GM13976 (cell line): Measurements from ENCODE around the gene AKAP17A.

Experiments used
- DNase-seq: peaks from one replicate; pipeline ENCODE4 v3.0.0; 2012; ENCODE audit warnings: low spot score
- in situ Hi-C: fragments of 300-500 bp; cut with MboI; formaldehyde crosslinking; loops from one replicate; pipeline ENCODE4 v1.12.0; 2022; ENCODE audit warnings: low sequenced_read_pairs, mixed read lengths, inconsistent platforms; ENCODE audit not compliant: unreplicated experiment
- TF ChIP-seq, protein P1 (sequence below): IDR thresholded peaks from 2 replicates; pipeline ENCODE4 v1.5.1; 2012; ENCODE audit warnings: borderline replicate concordance, mild to moderate bottlenecking; ENCODE audit not compliant: insufficient read depth; ENCODE audit errors: extremely low read depth, missing control alignments, control extremely low read depth

AKAP17A gene

DNA sequence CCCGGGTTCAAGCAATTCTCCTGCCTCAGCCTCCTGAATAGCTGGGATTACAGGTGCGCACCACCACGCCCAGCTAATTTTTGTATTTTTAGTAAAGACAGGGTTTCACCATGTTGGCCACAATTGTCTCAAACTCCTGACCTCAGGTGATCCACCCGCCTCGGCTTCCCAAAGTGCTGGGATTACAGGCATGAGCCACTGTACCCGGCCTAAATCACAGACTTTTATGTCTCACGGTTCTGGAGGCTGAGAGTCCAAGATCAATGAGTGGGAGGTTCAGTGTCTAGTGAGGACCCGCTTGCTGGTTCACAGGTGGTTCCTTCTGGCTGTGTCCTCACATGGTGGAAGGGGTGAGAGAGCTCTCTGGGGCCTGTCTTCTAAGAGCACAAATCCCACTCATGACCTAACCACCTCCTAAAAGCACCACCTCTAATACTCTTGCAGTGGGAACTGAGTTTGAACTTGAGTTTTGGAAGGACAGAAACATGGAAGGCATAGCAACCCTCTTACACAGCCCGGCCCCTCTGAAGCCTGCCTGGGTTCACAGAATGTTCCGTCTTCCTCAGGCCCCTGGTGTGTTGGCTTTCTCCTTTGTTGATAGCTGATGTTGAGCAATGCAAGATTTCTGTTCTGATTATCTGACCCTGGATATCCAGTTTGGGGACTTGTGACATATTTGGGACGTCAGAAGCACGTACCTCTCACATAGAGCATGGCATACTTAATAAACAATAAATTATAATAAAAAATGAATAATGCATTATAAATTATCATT is 1.9 kb upstream of the AKAP17A start:
- TF ChIP-seq, protein P1, sequence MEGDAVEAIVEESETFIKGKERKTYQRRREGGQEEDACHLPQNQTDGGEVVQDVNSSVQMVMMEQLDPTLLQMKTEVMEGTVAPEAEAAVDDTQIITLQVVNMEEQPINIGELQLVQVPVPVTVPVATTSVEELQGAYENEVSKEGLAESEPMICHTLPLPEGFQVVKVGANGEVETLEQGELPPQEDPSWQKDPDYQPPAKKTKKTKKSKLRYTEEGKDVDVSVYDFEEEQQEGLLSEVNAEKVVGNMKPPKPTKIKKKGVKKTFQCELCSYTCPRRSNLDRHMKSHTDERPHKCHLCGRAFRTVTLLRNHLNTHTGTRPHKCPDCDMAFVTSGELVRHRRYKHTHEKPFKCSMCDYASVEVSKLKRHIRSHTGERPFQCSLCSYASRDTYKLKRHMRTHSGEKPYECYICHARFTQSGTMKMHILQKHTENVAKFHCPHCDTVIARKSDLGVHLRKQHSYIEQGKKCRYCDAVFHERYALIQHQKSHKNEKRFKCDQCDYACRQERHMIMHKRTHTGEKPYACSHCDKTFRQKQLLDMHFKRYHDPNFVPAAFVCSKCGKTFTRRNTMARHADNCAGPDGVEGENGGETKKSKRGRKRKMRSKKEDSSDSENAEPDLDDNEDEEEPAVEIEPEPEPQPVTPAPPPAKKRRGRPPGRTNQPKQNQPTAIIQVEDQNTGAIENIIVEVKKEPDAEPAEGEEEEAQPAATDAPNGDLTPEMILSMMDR, result no peak
- in situ Hi-C loops, result no loop called here
- DNase-seq, result no peak

DNA sequence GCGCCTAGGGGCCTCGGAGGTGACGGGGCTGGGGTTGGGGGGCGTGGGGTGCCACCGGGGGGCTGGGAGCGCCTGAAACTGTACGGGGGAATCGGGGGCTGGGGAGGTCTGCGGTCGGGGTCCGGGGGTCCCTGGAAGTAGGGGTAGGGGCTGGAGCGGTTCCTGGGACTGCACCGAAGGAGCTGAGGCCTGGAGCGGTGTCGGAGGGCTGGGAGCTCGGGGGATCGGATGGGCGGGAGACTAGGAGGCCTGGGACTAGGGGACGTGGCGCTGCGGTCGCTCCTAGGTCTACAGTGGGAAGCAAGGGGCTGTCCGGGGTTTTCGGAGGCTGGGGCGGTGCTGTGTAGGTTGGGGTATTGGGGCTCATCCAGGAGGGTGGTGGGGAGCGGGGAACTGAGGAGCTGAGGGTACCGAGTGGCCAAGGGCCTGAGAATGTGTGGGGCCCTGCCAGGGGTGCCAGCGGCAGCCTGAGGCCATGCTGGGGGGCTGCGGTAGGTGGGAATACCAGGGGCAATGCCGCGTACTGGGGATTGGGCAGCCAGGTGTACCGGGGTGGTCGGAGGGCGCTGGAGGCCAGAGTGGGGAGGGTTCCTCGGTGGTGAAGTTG is 562 bp downstream of the AKAP17A start:
- TF ChIP-seq, protein P1, result no peak
- DNase-seq, result peak; percentile 45
- in situ Hi-C loops, result no loop called here

DNA sequence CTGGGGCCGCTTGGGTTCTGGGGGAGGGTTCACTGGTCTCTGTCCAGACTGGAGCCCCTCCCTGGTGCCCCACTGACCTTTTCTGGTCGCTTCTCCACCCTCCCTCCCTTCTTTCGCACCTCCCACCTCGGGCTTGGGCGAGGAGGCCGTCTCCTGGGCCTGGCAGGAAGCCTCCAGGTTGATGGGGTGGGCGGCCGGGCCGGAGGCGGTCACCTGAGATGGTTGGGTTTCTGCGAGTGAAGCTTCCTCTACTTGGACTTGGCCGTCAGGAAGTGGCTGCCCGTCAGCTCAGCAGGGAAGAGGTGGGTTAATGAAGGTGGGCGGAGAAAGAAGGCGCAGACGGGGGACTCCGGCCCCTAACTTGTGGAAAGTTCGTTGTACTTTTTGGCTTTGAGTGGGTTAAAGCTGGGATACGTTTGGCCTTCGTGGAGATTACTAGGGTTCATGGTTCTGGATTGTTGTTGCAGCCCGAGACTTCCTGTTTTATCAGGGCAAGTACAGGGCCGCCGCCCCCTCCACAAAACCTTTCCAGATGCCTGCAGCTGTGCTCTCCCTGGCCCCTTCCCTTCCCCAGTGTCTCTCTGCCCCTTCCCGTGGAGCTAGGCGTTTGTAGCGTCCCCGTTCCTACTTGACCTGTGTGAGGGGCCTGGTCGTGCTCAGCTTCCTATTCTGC is 1.2 kb downstream of the AKAP17A start:
- DNase-seq, result peak; percentile 78
- in situ Hi-C loops, result no loop called here
- TF ChIP-seq, protein P1, result no peak

GRCh38 chrX:1593286-1594271 is 2.2 kb downstream of the AKAP17A start:
- TF ChIP-seq, protein P1, result no peak
- in situ Hi-C loops, result no loop called here
- DNase-seq, result no peak

- TF ChIP-seq, protein P1, result no peak
- DNase-seq, result no peak
- in situ Hi-C loops, result no loop called here
Observed at GRCh38 chrX:1595711-1596060, 4.3 kb downstream of the AKAP17A start.
